Measurements from ENCODE around the gene GALNT12.

DNA sequence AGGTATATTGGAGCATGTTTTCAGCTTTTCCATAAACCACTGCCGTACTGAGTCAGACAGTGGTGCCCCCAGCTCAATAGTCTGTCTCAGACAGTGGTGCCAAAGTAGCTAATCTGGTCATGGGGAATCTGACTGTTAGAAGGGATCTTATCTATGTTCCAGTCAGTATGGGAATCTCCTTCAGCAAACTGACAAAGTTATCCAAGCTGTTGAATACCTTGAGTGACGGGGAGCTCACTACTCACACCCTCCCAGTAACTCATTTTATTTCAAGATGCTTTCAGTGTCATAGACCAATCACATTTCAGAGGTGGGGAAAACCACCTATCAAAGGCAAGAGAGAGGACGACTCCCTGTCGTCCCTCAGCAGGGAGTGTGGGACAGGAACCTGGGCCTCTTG is 29.9 kb upstream of the GALNT12 start:
- no peak for TF ChIP-seq YY1 (IDR thresholded peaks at IDR 0.05; ENCODE audit: low read depth)
- no peak for TF ChIP-seq FOXM1 (IDR thresholded peaks at IDR 0.05; ENCODE audit: borderline replicate concordance, low read depth)
- no peak for TF ChIP-seq TAF1 (IDR thresholded peaks at IDR 0.05; ENCODE audit: low read depth)
- TF ChIP-seq EGR1 (IDR thresholded peaks at IDR 0.05): no peak
- no peak for TF ChIP-seq EP300 (IDR thresholded peaks at IDR 0.05; ENCODE audit: borderline replicate concordance)
- TF ChIP-seq, protein P1, sequence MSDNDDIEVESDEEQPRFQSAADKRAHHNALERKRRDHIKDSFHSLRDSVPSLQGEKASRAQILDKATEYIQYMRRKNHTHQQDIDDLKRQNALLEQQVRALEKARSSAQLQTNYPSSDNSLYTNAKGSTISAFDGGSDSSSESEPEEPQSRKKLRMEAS (IDR thresholded peaks at IDR 0.05): no peak
- no peak for TF ChIP-seq CREB1 (IDR thresholded peaks at IDR 0.05; ENCODE audit: low read depth)
- TF ChIP-seq, protein P2, sequence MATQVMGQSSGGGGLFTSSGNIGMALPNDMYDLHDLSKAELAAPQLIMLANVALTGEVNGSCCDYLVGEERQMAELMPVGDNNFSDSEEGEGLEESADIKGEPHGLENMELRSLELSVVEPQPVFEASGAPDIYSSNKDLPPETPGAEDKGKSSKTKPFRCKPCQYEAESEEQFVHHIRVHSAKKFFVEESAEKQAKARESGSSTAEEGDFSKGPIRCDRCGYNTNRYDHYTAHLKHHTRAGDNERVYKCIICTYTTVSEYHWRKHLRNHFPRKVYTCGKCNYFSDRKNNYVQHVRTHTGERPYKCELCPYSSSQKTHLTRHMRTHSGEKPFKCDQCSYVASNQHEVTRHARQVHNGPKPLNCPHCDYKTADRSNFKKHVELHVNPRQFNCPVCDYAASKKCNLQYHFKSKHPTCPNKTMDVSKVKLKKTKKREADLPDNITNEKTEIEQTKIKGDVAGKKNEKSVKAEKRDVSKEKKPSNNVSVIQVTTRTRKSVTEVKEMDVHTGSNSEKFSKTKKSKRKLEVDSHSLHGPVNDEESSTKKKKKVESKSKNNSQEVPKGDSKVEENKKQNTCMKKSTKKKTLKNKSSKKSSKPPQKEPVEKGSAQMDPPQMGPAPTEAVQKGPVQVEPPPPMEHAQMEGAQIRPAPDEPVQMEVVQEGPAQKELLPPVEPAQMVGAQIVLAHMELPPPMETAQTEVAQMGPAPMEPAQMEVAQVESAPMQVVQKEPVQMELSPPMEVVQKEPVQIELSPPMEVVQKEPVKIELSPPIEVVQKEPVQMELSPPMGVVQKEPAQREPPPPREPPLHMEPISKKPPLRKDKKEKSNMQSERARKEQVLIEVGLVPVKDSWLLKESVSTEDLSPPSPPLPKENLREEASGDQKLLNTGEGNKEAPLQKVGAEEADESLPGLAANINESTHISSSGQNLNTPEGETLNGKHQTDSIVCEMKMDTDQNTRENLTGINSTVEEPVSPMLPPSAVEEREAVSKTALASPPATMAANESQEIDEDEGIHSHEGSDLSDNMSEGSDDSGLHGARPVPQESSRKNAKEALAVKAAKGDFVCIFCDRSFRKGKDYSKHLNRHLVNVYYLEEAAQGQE (IDR thresholded peaks at IDR 0.05; ENCODE audit: low read depth): no peak
- TF ChIP-seq TCF12 (IDR thresholded peaks at IDR 0.05; ENCODE audit: low read depth): no peak
- no peak for TF ChIP-seq RAD21 (IDR thresholded peaks at IDR 0.05; ENCODE audit: low read depth)
